H1 (cell line): ENCODE results near the gene PLA2G15. TPM values are rescaled to one million over a fixed set of nuclear protein-coding genes. Genes with fewer than 3 reads are reported as not detected.

ENCODE experiments used
- HDAC2 ChIP-seq, 2 experiments: fragments of 300-600 bp in 1 of 2; sonication (generic) in 1 of 2; IDR thresholded peaks; 2 replicates each; pipeline ENCODE4 v1.6.1; 2011 to 2012; ENCODE audit warnings: low read depth in 2 of 2, low read length in 2 of 2, mild to moderate bottlenecking in 2 of 2, moderate library complexity in 2 of 2, borderline replicate concordance in 1 of 2, inconsistent platforms in 1 of 2
- polyA plus RNA-seq, 7 experiments: library from polyadenylated mRNA; depleted of rRNA in 3 of 7; stranded (reverse) in 5 of 7; unstranded in 2 of 7; fragments of >200 nt in 5 of 7; fragments of 200-250 nt in 2 of 7; gene quantifications; 1 replicate in 5 of 7; 2 replicates in 1 of 7; 4 replicates in 1 of 7; pipeline versions ENCODE4 v1.2.1 to v1.2.3, GENCODE V29; 2011 to 2013; ENCODE audit warnings: missing spikeins in 2 of 7, mixed read lengths in 2 of 7
- total RNA-seq: library from RNA; stranded (reverse); fragmentation: NEBNext Ultra II Directional; extraction: Animal tissue kit (Norgen Biotek cat#: 25700); gene quantifications from 2 replicates; pipeline ENCODE4 v1.2.1, GENCODE V29; 2021

Gene PLA2G15
- total and polyA plus RNA-seq, 2 of the 8 experiments (the other 6 are each of a cell fraction or from before 2014, with no cell fraction given), result 11.2 to 12.0 TPM

DNA sequence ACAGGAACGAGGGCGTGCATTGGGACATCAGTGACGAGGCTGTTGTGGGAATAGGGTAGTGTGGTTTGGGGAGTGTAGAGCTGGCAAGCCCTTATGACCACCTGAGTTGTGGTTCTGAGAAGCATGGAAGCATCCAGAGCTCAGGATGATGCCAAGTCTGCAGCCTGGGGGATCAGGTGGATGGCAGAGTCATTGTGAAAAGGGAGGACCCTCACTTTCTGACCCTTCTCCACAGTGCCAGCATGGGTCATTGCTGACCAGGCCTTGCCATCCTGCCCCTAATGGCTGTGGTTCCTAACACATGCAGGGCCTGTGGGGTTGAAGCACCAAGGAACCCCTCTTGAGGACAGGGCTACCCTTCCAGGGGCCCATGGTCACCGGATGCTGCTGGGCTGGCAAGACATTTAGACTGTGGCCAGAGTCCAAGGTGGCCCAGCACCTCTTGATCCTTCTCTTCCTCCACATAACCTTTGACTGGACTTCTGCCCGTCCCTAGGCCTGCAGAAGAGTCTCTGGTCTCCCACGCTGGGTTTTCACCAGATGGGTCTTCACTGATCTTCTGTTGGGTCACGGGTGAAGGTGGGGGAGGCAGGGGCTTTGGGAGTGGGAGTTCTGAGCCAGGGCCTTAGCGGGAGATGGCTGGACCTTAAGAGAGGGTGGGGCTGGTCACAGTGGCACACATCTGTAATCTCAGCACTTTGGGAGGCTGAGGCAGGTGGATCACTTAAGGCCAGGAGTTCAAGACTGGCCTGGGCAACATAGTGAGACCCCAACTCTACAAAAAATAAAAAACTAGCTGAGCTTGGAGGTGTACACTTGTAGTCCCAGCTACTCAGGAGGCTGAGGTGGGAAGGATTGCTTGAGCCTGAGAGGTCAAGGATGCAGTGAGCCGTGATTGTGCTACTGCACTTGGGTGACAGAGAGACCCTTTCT, 2.0 kb upstream of the PLA2G15 start (continued):
- TF ChIP-seq HDAC2 (IDR thresholded peaks at IDR 0.05; ENCODE audit: borderline replicate concordance in 1 of 2, low read depth in 2 of 2, low read length in 2 of 2), result no peak
